Kidney epithelial cell (primary cell): ENCODE data around the gene C1orf185. TPM values are rescaled to one million over a fixed set of nuclear protein-coding genes. Genes with fewer than 3 reads are reported as not detected.
"Not testable (repeated sequence)": the region's sequence is repeated elsewhere in the genome, so short reads cannot be mapped to it uniquely, and the experiment has no call there.

ENCODE experiments used
- DNase-seq: peaks from one replicate; pipeline ENCODE4 v3.0.0-alpha.2; 2010; ENCODE audit warnings: low read depth
- H3K27me3 ChIP-seq: 2 replicates; pipeline ENCODE4 v1.6.0; 2011; ENCODE audit warnings: low read length; ENCODE audit not compliant: control insufficient read depth, insufficient read depth
- H3K36me3 ChIP-seq: 2 replicates; pipeline ENCODE4 v1.5.1; 2011; ENCODE audit warnings: low read length; ENCODE audit not compliant: control insufficient read depth, insufficient read depth
- H3K4me3 ChIP-seq: 2 replicates; pipeline ENCODE4 v1.5.1; 2011; ENCODE audit warnings: low read depth, mild to moderate bottlenecking, control low read depth, low read length
- total RNA-seq: library from RNA; depleted of rRNA; stranded (reverse); fragments of >200 nt; gene quantifications from 2 replicates; pipeline ENCODE4 v1.2.3, GENCODE V29; 2015
- TF ChIP-seq, protein P1 (sequence below): IDR thresholded peaks from 2 replicates; pipeline ENCODE4 v1.5.1; 2011; ENCODE audit warnings: mild to moderate bottlenecking, moderate library complexity, low read length, control low read depth, inconsistent platforms; ENCODE audit not compliant: insufficient read depth, poor library complexity, severe bottlenecking

C1orf185 gene
- total RNA-seq, 1 donor from 2014 or later = not detected

DNA sequence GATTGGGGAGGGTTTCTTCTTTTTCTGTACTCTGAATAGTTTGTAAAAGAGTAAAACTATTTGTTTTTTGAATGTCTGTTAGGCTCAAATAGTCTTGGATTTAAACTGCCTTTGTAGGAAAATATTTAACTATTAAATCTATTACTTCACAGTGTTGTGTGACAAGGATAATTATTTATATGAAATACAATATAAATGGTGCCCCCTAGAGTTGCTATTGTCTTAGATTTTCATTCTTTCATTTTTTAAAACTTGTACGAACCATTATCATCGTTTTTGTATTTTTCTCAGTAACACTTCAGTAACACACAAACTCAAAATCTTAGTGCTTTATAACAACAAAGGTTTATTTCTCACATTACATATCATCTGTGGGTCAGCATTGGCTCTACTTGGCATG lies 37.4 kb downstream of the C1orf185 start:
- DNase-seq = no peak

DNA sequence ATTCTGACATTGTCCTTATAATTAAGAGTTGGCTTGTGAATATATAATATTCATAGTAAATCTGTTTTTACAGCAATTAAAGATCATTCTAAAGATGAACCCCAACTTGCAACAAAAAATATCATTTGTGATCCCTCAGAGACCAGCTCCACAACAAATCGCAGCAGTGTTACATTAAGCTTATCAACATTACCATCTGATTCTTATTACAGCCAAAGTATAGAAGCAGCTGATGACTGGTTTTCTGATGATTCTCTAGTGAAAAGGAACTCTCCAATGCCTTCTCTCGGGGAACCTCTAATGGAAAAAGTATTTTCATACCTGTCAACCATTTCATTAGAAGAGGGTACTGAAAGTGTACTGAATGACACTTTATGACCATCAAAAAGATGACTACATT lies 45.4 kb downstream of the C1orf185 start:
- no peaks in the 10 kb centered on the region for H3K36me3 ChIP-seq
- H3K4me3 ChIP-seq = no peak overlapping the region
- no peak for DNase-seq
- TF ChIP-seq, protein P1, sequence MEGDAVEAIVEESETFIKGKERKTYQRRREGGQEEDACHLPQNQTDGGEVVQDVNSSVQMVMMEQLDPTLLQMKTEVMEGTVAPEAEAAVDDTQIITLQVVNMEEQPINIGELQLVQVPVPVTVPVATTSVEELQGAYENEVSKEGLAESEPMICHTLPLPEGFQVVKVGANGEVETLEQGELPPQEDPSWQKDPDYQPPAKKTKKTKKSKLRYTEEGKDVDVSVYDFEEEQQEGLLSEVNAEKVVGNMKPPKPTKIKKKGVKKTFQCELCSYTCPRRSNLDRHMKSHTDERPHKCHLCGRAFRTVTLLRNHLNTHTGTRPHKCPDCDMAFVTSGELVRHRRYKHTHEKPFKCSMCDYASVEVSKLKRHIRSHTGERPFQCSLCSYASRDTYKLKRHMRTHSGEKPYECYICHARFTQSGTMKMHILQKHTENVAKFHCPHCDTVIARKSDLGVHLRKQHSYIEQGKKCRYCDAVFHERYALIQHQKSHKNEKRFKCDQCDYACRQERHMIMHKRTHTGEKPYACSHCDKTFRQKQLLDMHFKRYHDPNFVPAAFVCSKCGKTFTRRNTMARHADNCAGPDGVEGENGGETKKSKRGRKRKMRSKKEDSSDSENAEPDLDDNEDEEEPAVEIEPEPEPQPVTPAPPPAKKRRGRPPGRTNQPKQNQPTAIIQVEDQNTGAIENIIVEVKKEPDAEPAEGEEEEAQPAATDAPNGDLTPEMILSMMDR = no peak
- H3K27me3 ChIP-seq = no peaks in the 10 kb centered on the region

More for the DNA sequence above, 37.4 kb downstream of the C1orf185 start:
- Histone ChIP-seq H3K36me3 (no peaks in the 10 kb centered on the region), H3K4me3 (no peak overlapping the region), H3K27me3 (no peaks in the 10 kb centered on the region)
- TF ChIP-seq, protein P1 = peak; percentile 4

DNA sequence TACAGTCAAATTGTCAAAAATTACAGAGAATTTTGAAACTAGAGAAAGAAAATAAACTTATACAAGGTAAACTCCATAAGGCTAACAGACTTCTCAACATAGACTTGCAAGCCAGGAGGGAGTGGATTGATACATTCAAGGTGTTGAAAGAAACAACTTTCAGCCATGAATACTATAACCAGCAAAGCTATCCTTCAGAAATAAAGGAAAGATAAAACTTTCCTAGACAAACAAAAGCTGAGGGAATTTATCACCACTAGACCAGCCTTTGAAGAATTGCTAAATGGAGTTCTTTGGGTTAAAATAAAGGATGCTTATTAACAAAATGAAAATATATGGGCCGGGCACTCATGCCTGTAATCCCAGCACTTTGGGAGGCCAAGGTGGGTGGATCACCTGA lies 52.7 kb downstream of the C1orf185 start:
- no peaks in the 10 kb centered on the region for H3K36me3 ChIP-seq
- TF ChIP-seq, protein P1 = no peak

DNA sequence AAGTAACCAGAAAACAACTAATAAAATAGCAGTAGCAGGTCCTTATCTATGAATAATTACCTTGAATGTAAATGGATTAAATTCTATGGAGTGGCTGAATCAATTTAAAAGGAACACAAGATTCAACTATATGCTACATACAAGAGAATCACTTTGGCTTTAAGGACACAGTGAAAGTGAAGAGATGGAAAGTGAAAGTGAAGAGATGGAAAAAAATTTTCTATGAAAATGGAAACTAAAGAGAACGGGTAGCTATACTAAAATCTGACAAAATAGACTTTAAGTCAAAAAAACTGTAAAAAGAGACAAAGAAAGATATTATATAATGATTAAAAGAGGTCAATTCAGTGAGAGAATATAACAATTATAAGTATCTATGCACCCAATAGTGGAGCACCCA lies 54.7 kb downstream of the C1orf185 start:
- no peaks in the 10 kb centered on the region for H3K27me3 ChIP-seq
- TF ChIP-seq, protein P1 = no peak
- no peak overlapping the region for H3K4me3 ChIP-seq
- H3K36me3 ChIP-seq = no peaks in the 10 kb centered on the region
- DNase-seq = no peak

More for the DNA sequence above, 52.7 kb downstream of the C1orf185 start:
- Histone ChIP-seq H3K27me3 (no peaks in the 10 kb centered on the region), H3K4me3 (no peak overlapping the region)
- DNase-seq = no peak

DNA sequence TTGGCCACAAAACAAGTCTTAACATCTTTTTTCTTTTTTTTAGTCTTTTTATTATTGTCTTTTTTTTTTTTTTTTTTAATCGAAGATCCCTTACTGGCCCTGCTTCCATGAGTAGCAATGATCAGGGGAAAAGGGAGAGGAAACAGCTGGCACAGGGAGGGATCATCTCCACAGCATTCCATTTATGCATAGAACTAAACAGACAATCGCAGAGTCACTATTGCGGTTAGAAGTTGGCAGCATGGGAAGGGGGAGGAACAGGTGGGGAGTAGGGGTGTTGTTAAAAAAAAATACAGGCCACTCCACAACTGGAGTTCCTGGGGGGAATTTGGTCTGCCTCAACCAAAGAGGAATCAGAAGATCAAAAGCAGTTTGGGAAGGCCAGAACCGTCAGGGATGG lies 55.4 kb downstream of the C1orf185 start:
- no peak for DNase-seq
- H3K36me3 ChIP-seq = no peaks in the 10 kb centered on the region
- no peak overlapping the region for H3K4me3 ChIP-seq
- H3K27me3 ChIP-seq = no peaks in the 10 kb centered on the region
- TF ChIP-seq, protein P1 = no peak

DNA sequence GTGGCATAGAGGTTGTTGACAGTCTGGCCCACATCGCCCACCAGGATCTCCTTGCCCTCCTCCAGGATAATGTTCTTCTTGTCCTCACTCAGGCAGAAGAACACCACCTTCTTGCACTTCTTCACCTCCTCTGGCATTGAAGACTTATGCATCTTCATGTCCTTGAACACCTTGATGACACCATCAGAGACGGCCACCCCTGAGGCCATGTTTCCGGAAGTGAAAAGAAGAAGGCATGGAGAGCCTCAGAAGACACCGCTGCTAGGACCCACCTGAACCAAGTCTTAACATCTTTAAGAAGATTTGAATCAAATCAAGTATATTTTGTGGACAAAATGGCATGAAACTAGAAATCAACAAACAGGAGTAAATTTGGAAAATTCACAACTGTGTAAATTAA lies 56.2 kb downstream of the C1orf185 start:
- TF ChIP-seq, protein P1 = no peak
- DNase-seq = no peak
- H3K4me3 ChIP-seq = no peak overlapping the region
- H3K27me3 ChIP-seq = no peaks in the 10 kb centered on the region
- no peaks in the 10 kb centered on the region for H3K36me3 ChIP-seq

DNA sequence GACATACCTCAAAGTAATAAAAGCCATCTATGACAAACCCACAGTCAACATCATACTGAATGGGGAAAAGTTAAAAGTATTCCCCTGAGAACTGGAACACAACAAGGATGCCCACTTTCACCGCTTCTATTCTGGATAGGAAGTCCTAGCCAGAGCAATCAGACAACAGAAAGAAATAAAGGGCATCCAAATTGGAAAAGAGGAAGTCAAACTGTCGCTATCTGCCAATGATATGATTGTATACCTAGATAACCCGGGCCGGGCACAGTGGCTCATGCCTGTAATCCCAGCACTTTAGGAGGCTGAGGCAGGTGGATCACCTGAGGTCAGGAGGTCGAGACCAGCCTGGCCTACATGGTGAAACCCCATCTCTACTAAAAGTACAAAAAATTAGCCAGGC lies 60.5 kb downstream of the C1orf185 start:
- H3K27me3 ChIP-seq, H3K36me3 ChIP-seq, DNase-seq, H3K4me3 ChIP-seq: not testable (repeated sequence)
